ENCODE data around the gene SLC13A1.

- no peak for TF ChIP-seq POLR2AphosphoS5 (IDR thresholded peaks at IDR 0.05; ENCODE audit: low read depth, low read length)
- no peak for TF ChIP-seq POLR2A (IDR thresholded peaks at IDR 0.05; ENCODE audit: low read depth, low read length)
These were observed 44.2 kb downstream of the SLC13A1 start for GRCh38 chr7:123155571-123155970.
